NCI-H1105 (cell line): ENCODE measurements around the gene C11orf97.
"Not testable (repeated sequence)": the region's sequence is repeated elsewhere in the genome, so short reads cannot be mapped to it uniquely, and the experiment has no call there.

Experiments used
- DNase-seq: peaks from one replicate; lab custom pipeline; 2025; lab: John Stamatoyannopoulos, UW

The C11orf97 gene

GRCh38 chr11:94557992-94558391 lies 45.7 kb downstream of the C11orf97 start:
- no peak for DNase-seq

GRCh38 chr11:94558468-94558867 lies 46.2 kb downstream of the C11orf97 start:
- no peak for DNase-seq

- DNase-seq: no peak
Measured at GRCh38 chr11:94558932-94559331, 46.7 kb downstream of the C11orf97 start.

GRCh38 chr11:94559361-94559760 lies 47.1 kb downstream of the C11orf97 start:
- DNase-seq: no peak

- DNase-seq: no peak
Measured at GRCh38 chr11:94560834-94561233, 48.6 kb downstream of the C11orf97 start.

GRCh38 chr11:94563176-94563847 lies 51.1 kb downstream of the C11orf97 start:
- DNase-seq: no peak

- no peak for DNase-seq
Measured at GRCh38 chr11:94563848-94564467, 51.7 kb downstream of the C11orf97 start.

- DNase-seq: no peak
Measured at GRCh38 chr11:94567181-94567670, 55.0 kb downstream of the C11orf97 start, which contains the start of gene PIWIL4. TSS of gene PIWIL4 (plus strand) at chr11:94567368. CDS start at chr11:94567519, 151 bp downstream.

GRCh38 chr11:94568200-94568599 lies 55.9 kb downstream of the C11orf97 start:
- no peak for DNase-seq

GRCh38 chr11:94568717-94569116 lies 56.5 kb downstream of the C11orf97 start:
- DNase-seq: no peak

GRCh38 chr11:94572975-94573374 lies 60.7 kb downstream of the C11orf97 start:
- DNase-seq: not testable (repeated sequence)

- DNase-seq: no peak
Measured at GRCh38 chr11:94574193-94574961, 62.1 kb downstream of the C11orf97 start.

- no peak for DNase-seq
Measured at GRCh38 chr11:94576306-94576705, 64.0 kb downstream of the C11orf97 start.

GRCh38 chr11:94577841-94578240 lies 65.6 kb downstream of the C11orf97 start:
- no peak for DNase-seq
